ENCODE measurements around the gene ENO2.

ENO2 gene

DNA sequence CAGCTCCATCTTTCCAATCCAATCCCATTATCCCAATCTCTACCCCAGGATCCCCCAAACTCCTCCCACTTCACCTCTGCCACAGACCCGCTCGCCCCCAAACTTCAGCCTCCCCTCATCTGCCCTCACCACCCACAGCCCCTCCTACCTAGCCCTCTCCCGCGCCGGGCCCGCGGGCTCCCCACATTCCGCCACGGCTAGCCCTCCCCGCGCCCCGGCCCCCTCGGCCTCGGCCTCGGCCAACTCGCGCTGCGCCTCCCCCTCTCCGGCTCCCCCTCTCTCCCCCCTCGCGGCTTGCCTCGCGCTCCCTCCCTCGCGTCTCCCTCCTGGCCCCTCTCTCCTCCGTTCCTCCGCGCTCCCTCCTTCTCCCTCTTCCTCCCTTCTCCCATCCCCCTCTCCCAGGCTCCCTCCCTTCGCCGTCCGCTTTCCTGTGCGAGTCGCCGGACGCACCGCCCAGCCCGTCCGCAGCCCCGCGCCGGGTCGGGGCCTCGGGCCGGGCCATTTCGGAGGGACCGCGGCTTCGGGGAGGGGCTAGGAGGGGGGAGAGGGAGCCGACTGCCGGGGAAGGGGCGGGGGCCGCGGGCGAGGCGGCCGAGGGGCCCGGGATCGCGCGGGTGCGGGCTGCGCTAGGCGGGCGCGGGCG, 13.1 kb downstream of the ENO2 start, which contains the start of gene ATN1:
ATN1 (plus strand) TSS at position 581 of the 643 bp plus-strand sequence. CDS start 6,043 bp downstream, outside the sequence.
- H3K4me3 ChIP-seq (ENCODE audit: low read length), result peak within 1 kb of the TSS; percentile 85
- DNase-seq (ENCODE audit: low read depth), result peak; percentile 77
- TF ChIP-seq, protein P1, sequence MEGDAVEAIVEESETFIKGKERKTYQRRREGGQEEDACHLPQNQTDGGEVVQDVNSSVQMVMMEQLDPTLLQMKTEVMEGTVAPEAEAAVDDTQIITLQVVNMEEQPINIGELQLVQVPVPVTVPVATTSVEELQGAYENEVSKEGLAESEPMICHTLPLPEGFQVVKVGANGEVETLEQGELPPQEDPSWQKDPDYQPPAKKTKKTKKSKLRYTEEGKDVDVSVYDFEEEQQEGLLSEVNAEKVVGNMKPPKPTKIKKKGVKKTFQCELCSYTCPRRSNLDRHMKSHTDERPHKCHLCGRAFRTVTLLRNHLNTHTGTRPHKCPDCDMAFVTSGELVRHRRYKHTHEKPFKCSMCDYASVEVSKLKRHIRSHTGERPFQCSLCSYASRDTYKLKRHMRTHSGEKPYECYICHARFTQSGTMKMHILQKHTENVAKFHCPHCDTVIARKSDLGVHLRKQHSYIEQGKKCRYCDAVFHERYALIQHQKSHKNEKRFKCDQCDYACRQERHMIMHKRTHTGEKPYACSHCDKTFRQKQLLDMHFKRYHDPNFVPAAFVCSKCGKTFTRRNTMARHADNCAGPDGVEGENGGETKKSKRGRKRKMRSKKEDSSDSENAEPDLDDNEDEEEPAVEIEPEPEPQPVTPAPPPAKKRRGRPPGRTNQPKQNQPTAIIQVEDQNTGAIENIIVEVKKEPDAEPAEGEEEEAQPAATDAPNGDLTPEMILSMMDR (conservative IDR thresholded peaks at IDR 0.05; ENCODE audit: low read length), result no peak

DNA sequence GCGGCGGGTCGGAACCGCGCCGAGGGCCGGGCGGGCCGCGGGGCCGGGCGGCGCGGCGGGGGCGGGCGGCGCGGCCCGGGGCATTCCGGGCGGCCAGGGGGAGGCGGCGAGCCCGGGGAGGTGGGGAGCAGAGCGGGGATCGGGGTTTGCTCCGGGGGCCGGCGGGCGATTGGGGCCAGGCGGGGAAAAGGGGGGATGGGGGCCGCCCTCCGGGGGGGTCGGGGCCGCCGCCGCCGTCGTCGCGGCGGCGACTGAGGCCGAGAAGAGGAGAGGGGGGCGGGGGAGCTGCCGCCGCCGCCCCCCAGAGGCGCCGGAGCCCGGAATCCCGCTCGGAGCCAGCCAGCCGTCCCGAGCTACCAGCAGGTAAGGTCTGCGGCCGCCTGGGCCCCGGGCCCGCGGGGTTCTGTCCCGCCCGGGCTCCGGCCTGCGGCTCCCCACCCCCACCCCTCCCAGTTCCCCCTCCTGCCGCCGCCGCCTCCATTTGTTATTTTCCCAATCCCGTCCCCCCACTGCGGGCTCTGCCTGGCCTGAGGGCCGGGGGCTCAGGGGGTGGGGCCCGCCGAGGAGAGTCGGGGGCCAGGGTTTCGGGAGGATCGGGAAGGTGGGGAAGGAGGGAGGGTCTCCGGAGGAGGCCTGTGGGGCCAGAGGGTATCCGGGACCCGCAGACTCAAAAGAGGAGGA, 13.8 kb downstream of the ENO2 start:
- H3K4me3 ChIP-seq (ENCODE audit: low read length), result peak overlapping the region; percentile 85
- TF ChIP-seq, protein P1 (conservative IDR thresholded peaks at IDR 0.05; ENCODE audit: low read length), result no peak
- no peak for DNase-seq (ENCODE audit: low read depth)

DNA sequence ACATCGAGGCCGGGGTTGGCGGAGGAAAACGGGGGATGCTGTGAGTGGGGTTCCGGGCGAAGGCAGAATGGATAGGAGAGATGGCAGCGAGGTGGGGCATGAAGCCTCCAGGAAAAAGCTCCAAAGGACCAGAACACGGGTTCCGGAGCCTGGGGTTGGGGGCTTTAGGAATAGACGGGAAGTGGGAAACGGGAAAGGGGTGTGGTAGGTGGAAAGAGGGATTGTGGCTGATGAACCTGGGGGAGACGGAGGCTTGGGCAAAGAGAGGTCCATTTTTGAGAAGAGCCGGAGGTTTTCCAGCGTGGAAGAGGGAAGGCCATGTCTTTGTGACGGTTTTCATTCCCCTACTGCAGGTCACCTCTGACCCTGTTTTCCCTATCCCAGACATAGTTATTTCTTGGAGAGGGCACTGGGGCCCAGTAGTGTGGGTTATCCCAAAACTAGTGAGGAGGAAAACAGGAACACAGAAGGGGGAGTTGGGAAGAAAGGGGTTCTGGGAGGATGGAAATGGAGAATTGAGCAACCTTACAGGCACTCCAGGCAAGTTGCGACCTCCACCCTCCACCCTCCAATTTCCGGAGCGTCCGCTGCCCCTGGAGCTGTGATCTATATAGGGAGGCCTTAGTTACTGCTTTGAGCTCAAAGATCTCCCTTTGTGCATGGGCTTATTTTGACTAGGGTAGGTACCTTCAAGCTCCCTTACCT, 14.5 kb downstream of the ENO2 start:
- no peak for DNase-seq (ENCODE audit: low read depth)
- TF ChIP-seq, protein P1 (conservative IDR thresholded peaks at IDR 0.05; ENCODE audit: low read length), result no peak
- H3K4me3 ChIP-seq (ENCODE audit: low read length), result peak overlapping the region; percentile 85

DNA sequence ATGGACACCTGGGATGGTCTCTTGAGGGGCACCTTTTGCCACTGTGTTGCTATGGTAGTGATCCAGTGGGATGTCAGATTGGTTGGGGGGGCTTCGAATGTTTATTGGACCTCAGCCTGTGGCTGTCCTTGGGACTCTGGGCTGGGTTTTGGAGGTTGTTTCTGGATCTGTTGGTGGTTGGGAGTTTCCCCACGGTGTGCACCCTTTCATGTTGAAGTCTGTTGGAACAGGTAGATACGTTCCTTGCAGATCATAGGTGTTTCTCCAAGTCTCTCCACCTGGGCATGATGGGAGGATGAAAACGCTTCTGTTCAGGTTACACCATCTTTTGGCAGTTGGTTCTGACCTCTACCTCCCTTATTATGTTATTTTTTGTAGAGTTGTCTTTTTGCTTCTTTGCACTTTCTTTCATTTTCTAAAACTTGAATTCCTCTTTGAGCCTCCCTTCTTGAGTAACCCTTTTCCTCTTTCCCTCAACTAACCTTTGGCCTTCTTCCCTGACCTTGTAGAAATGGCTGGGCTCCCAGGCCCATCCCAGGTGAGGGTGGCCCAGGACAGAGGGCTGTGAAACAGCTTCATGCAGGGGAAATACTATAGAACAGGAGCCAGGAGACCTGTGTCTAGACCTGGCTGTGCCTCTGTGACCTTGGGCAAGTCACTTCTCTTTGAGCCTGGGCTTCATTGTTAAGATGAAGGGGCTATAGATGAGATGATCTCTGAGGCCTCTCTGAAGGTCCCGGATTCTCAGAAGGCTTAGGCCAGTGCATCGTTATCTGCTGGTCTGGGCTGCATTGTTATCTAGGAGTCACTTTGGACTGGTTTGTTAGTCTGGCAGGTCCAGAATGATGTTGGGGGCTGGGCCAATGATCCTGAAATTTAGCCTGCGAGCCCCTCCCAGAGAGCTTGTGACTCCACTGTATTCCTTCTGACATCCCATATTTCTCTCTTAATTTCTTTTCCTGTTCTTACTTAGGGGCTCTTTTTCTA, 15.4 kb downstream of the ENO2 start:
- no peak for DNase-seq (ENCODE audit: low read depth)
- TF ChIP-seq, protein P1 (conservative IDR thresholded peaks at IDR 0.05; ENCODE audit: low read length), result no peak
- H3K4me3 ChIP-seq (ENCODE audit: low read length), result peak overlapping the region; percentile 85

DNA sequence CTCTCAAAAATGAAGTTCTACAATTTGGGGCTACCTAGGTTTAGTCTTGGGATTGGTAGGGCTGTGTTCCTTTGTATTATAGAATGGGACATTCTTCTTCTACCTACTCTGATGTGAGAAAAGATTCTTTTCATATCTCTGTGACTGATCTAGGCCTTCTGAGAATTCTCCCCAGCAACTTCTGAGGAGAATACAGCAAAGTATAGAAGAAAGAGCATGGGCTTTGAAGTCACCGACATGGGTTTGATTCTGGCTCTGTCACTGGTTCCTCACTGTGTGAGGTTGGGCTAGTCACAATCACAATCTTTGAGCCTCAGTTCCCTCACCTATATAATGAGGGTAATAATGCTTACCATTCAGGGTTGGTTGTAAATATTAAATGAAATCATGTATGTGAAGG, 18.4 kb downstream of the ENO2 start:
- H3K4me3 ChIP-seq (ENCODE audit: low read length), result no peak overlapping the region
- TF ChIP-seq, protein P1 (conservative IDR thresholded peaks at IDR 0.05; ENCODE audit: low read length), result no peak
- no peak for DNase-seq (ENCODE audit: low read depth)

DNA sequence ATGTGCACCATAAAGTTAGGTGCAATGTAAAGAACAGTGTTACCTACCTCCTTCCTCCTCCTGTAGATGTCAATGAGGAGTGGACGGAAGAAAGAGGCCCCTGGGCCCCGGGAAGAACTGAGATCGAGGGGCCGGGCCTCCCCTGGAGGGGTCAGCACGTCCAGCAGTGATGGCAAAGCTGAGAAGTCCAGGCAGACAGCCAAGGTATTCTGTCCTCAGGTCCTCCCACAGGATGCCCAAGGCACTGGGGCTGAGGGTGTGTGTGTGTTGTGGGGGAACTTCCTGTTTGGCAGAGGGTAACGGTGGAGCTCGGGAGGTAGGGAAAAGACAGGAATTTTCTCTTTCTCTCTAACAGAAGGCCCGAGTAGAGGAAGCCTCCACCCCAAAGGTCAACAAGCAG, 19.7 kb downstream of the ENO2 start:
- TF ChIP-seq, protein P1 (conservative IDR thresholded peaks at IDR 0.05; ENCODE audit: low read length), result no peak
- no peak for DNase-seq (ENCODE audit: low read depth)
- H3K4me3 ChIP-seq (ENCODE audit: low read length), result no peak overlapping the region

All from AG10803 (cell line).